ENCODE data around the gene KCTD14. TPM values are rescaled to one million over a fixed set of nuclear protein-coding genes. Genes with fewer than 3 reads are reported as not detected.

The KCTD14 gene
- total RNA-seq, 1 donor from 2014 or later: 23.6 TPM

Other genes starting within 250 kb of the KCTD14 start
- gene RSF1, start 202.6 kb downstream of the KCTD14 start, total RNA-seq: 62.5 TPM
- gene AAMDC, start 202.1 kb downstream of the KCTD14 start, total RNA-seq: 23.3 TPM
- gene INTS4, start 28.6 kb downstream of the KCTD14 start, total RNA-seq: 28.8 TPM
- gene THRSP, start 40.6 kb upstream of the KCTD14 start, total RNA-seq: not detected
- 181 TPM for gene NDUFC2, start 56.6 kb upstream of the KCTD14 start, total RNA-seq
- gene ALG8, start 116.3 kb upstream of the KCTD14 start, total RNA-seq: 33.3 TPM
- 16.4 TPM for gene KCTD21, start 165.3 kb upstream of the KCTD14 start, total RNA-seq
- gene USP35, start 165.6 kb upstream of the KCTD14 start, total RNA-seq: 10.4 TPM